A673 (cell line): Measurements from ENCODE around the gene IFT20. TPM values are rescaled to one million over a fixed set of nuclear protein-coding genes. Genes with fewer than 3 reads are reported as not detected.

Experiments
- BruUV-seq: library from RNA; stranded (reverse); fragments of 400-500 nt; replicated peaks from 2 replicates; lab custom pipeline; 2021; lab: Mats Ljungman, UMichigan
- CTCF ChIA-PET: fragments of 300-600 bp; sonication (Branson Sonifier 250); formaldehyde crosslinking; loops from one replicate; lab custom pipeline; 2022; ENCODE audit warnings: antibody characterized with exemption; lab: Charles Lee
- POLR2A ChIA-PET: fragments of 300-600 bp; sonication (Branson Sonifier 250); formaldehyde crosslinking; loops from one replicate; lab custom pipeline; 2022; ENCODE audit warnings: antibody characterized with exemption; ENCODE audit not compliant: low non-redundant PET; lab: Charles Lee
- DNase-seq: peaks from one replicate; pipeline ENCODE4 v3.0.0-alpha.2; 2015; ENCODE audit warnings: low spot score
- H3K27ac ChIP-seq: fragments of 200-600 bp; sonication (generic); 2 replicates; pipeline ENCODE4 v1.5.1; 2016; ENCODE audit warnings: mixed run types, low read depth, mild to moderate bottlenecking, mixed read lengths, antibody characterized with exemption, low read length; ENCODE audit not compliant: poor library complexity, severe bottlenecking
- H3K27me3 ChIP-seq: fragments of 200-600 bp; sonication (generic); replicated peaks from 2 replicates; pipeline ENCODE4 v1.6.1; 2017; ENCODE audit warnings: mixed run types, low read depth, mild to moderate bottlenecking, mixed read lengths, antibody characterized with exemption, low read length; ENCODE audit not compliant: insufficient read depth, poor library complexity
- H3K36me3 ChIP-seq: fragments of 200-600 bp; sonication (generic); 2 replicates; pipeline ENCODE4 v1.6.1; 2016; ENCODE audit warnings: mixed run types, mild to moderate bottlenecking, mixed read lengths, antibody characterized with exemption, low read length; ENCODE audit not compliant: insufficient read depth, poor library complexity, severe bottlenecking
- H3K4me1 ChIP-seq: fragments of 200-600 bp; sonication (generic); 2 replicates; pipeline ENCODE4 v1.6.1; 2017; ENCODE audit warnings: mixed run types, mild to moderate bottlenecking, mixed read lengths, antibody characterized with exemption, low read length; ENCODE audit not compliant: insufficient read depth, poor library complexity, severe bottlenecking
- H3K4me3 ChIP-seq: fragments of 200-600 bp; sonication (generic); 2 replicates; pipeline ENCODE4 v1.5.1; 2016; ENCODE audit warnings: low read depth, mixed run types, mild to moderate bottlenecking, mixed read lengths, low read length; ENCODE audit not compliant: poor library complexity, severe bottlenecking
- H3K9me3 ChIP-seq: fragments of 200-600 bp; sonication (generic); 2 replicates; pipeline ENCODE4 v1.6.1; 2016; ENCODE audit warnings: mixed run types, low read depth, mild to moderate bottlenecking, mixed read lengths, antibody characterized with exemption, low read length; ENCODE audit not compliant: poor library complexity, severe bottlenecking
- CTCF ChIP-seq: fragments of 300-800, 200-600 bp; sonication (generic); conservative IDR thresholded peaks from 2 replicates; pipeline ENCODE4 v1.5.1; 2017; ENCODE audit warnings: low read depth, mild to moderate bottlenecking, antibody characterized with exemption, low read length, moderate library complexity, mixed read lengths
- EZH2 ChIP-seq: fragments of 200-600 bp; sonication (generic); IDR thresholded peaks from 2 replicates; pipeline ENCODE4 v1.6.1; 2017; ENCODE audit warnings: borderline replicate concordance, low read depth, mild to moderate bottlenecking, mixed read lengths, antibody characterized with exemption, low read length; ENCODE audit not compliant: poor library complexity, severe bottlenecking
- intact Hi-C: fragments of 100-400 bp; cut with micrococcal nuclease; formaldehyde crosslinking; loops from one replicate; pipeline ENCODE4 v1.10.0; 2022; ENCODE audit not compliant: unreplicated experiment
- total RNA-seq: library from RNA; stranded (reverse); gene quantifications from 2 replicates; pipeline ENCODE4 v1.2.3, GENCODE V29; 2021

IFT20 gene
- total RNA-seq, 1 experiment from 2014 or later = 21.5 TPM

- ChIA-PET CTCF (no interaction called here), POLR2A (no interaction called here)
- Histone ChIP-seq H3K27me3 (no peaks in the 10 kb centered on the region), H3K9me3 (no peaks in the 10 kb centered on the region), H3K4me3 (no peak overlapping the region), H3K27ac (no peak overlapping the region), H3K36me3 (peaks cover 84% of the 10 kb centered on the region), H3K4me1 (no peaks in the 10 kb centered on the region)
- no peak for DNase-seq
- TF ChIP-seq CTCF = no peak
- TF ChIP-seq EZH2 = no peak
- intact Hi-C loops = no loop called here
- BruUV-seq = no TSS peak
Measured at GRCh38 chr17:28348979-28349378, 13.7 kb upstream of the IFT20 start.

- intact Hi-C loops = no loop called here
- no peak for TF ChIP-seq EZH2
- no peaks in the 10 kb centered on the region for H3K27me3 ChIP-seq
- no peak overlapping the region for H3K4me3 ChIP-seq
- POLR2A ChIA-PET = no interaction called here
- H3K9me3 ChIP-seq = no peaks in the 10 kb centered on the region
- CTCF ChIA-PET = no interaction called here
- peaks cover 78% of the 10 kb centered on the region for H3K36me3 ChIP-seq
- BruUV-seq = no TSS peak
- H3K27ac ChIP-seq = no peak overlapping the region
- no peaks in the 10 kb centered on the region for H3K4me1 ChIP-seq
- no peak for DNase-seq
Measured at GRCh38 chr17:28347261-28347891, 12.1 kb upstream of the IFT20 start.

- no TSS peak for BruUV-seq
- H3K27me3 ChIP-seq = no peaks in the 10 kb centered on the region
- DNase-seq = no peak
- H3K4me3 ChIP-seq = no peak overlapping the region
- CTCF ChIA-PET = no interaction called here
- no peaks in the 10 kb centered on the region for H3K9me3 ChIP-seq
- H3K27ac ChIP-seq = no peak overlapping the region
- intact Hi-C loops = no loop called here
- TF ChIP-seq EZH2 (no peak), CTCF (no peak)
- peaks cover 80% of the 10 kb centered on the region for H3K36me3 ChIP-seq
- POLR2A ChIA-PET = no interaction called here
- no peaks in the 10 kb centered on the region for H3K4me1 ChIP-seq
Measured at GRCh38 chr17:28346746-28347246, 11.5 kb upstream of the IFT20 start.
